ENCODE data around the gene MDGA2.

The MDGA2 gene

GRCh38 chr14:47490766-47491165 is 184.6 kb downstream of the MDGA2 start:
- in situ Hi-C loops (cut with HindIII; ENCODE audit: low sequenced_read_pairs) = no loop called here

GRCh38 chr14:47490353-47490752 is 185.1 kb downstream of the MDGA2 start:
- in situ Hi-C loops (cut with HindIII; ENCODE audit: low sequenced_read_pairs) = no loop called here

- in situ Hi-C loops (cut with HindIII; ENCODE audit: low sequenced_read_pairs) = no loop called here
Measured at GRCh38 chr14:47485421-47485820, 190.0 kb downstream of the MDGA2 start.

- in situ Hi-C loops (cut with HindIII; ENCODE audit: low sequenced_read_pairs) = no loop called here
Measured at GRCh38 chr14:47483449-47483848, 192.0 kb downstream of the MDGA2 start.

- in situ Hi-C loops (cut with HindIII; ENCODE audit: low sequenced_read_pairs) = no loop called here
Measured at GRCh38 chr14:47471075-47471474, 204.3 kb downstream of the MDGA2 start.

GRCh38 chr14:47466916-47467315 is 208.5 kb downstream of the MDGA2 start:
- in situ Hi-C loops (cut with HindIII; ENCODE audit: low sequenced_read_pairs) = no loop called here

- in situ Hi-C loops (cut with HindIII; ENCODE audit: low sequenced_read_pairs) = no loop called here
Measured at GRCh38 chr14:47454025-47454424, 221.4 kb downstream of the MDGA2 start.

GRCh38 chr14:47447076-47447475 is 228.3 kb downstream of the MDGA2 start:
- in situ Hi-C loops (cut with HindIII; ENCODE audit: low sequenced_read_pairs) = no loop called here

- in situ Hi-C loops (cut with HindIII; ENCODE audit: low sequenced_read_pairs) = no loop called here
Measured at GRCh38 chr14:47442211-47442610, 233.2 kb downstream of the MDGA2 start.

- in situ Hi-C loops (cut with HindIII; ENCODE audit: low sequenced_read_pairs) = no loop called here
Measured at GRCh38 chr14:47439953-47440352, 235.5 kb downstream of the MDGA2 start.

GRCh38 chr14:47438650-47439140 is 236.7 kb downstream of the MDGA2 start:
- in situ Hi-C loops (cut with HindIII; ENCODE audit: low sequenced_read_pairs) = no loop called here

GRCh38 chr14:47435331-47435965 is 240.0 kb downstream of the MDGA2 start:
- in situ Hi-C loops (cut with HindIII; ENCODE audit: low sequenced_read_pairs) = no loop called here

GRCh38 chr14:47427629-47428028 is 247.8 kb downstream of the MDGA2 start:
- in situ Hi-C loops (cut with HindIII; ENCODE audit: low sequenced_read_pairs) = no loop called here

GRCh38 chr14:47425302-47425701 is 250.1 kb downstream of the MDGA2 start:
- in situ Hi-C loops (cut with HindIII; ENCODE audit: low sequenced_read_pairs) = no loop called here

GRCh38 chr14:47422191-47422590 is 253.2 kb downstream of the MDGA2 start:
- in situ Hi-C loops (cut with HindIII; ENCODE audit: low sequenced_read_pairs) = no loop called here

GRCh38 chr14:47411523-47411922 is 263.9 kb downstream of the MDGA2 start:
- in situ Hi-C loops (cut with HindIII; ENCODE audit: low sequenced_read_pairs) = no loop called here

GRCh38 chr14:47392326-47392725 is 283.1 kb downstream of the MDGA2 start:
- in situ Hi-C loops (cut with HindIII; ENCODE audit: low sequenced_read_pairs) = no loop called here

- in situ Hi-C loops (cut with HindIII; ENCODE audit: low sequenced_read_pairs) = no loop called here
Measured at GRCh38 chr14:47390831-47391504, 284.4 kb downstream of the MDGA2 start.

GRCh38 chr14:47389535-47389934 is 285.9 kb downstream of the MDGA2 start:
- in situ Hi-C loops (cut with HindIII; ENCODE audit: low sequenced_read_pairs) = no loop called here

GRCh38 chr14:47366006-47366405 is 309.4 kb downstream of the MDGA2 start:
- in situ Hi-C loops (cut with HindIII; ENCODE audit: low sequenced_read_pairs) = no loop called here

- in situ Hi-C loops (cut with HindIII; ENCODE audit: low sequenced_read_pairs) = no loop called here
Measured at GRCh38 chr14:47365233-47365632, 310.2 kb downstream of the MDGA2 start.

- in situ Hi-C loops (cut with HindIII; ENCODE audit: low sequenced_read_pairs) = no loop called here
Measured at GRCh38 chr14:47353186-47353585, 322.2 kb downstream of the MDGA2 start.

- in situ Hi-C loops (cut with HindIII; ENCODE audit: low sequenced_read_pairs) = no loop called here
Measured at GRCh38 chr14:47346849-47347248, 328.6 kb downstream of the MDGA2 start.
